HG02763 (cell line): ENCODE measurements around the gene GPR108.
"Not testable (repeated sequence)": the region's sequence is repeated elsewhere in the genome, so short reads cannot be mapped to it uniquely, and the experiment has no call there.

Source experiments
- ATAC-seq: cut with Tn5 transposase; IDR thresholded peaks from one replicate; pipeline ENCODE4 v1.9.1; 2021; ENCODE audit warnings: mild to moderate bottlenecking, moderate library complexity; ENCODE audit not compliant: unreplicated experiment

The GPR108 gene

DNA sequence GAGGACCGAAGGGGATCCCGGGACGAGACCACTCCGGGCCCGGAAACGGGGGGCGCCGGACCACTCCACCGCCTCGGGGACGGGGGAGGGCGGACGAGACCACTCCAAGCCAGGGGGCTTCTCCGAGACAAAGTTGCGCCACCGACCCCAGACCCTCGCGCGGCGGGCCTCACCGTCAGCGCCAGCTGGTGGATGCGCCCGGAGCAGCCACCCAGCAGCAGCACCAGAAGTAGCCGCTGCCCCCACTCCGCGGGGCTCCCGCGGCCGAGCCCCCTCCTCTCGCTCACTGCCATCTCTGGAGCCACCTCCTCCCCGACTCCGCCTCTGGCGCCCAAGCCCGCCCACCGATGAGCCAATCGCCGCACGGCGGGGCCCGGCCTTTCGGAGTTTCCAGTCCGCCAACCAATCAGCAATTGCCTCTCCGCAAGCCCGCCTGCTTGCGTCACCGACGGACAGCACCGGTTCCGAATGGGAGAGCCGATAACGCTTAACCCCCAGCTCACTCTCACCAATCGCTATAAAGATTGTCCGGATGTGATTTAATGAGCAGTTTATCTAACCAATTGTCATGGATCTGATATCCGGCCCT, at the start of gene GPR108:
TSS of gene GPR108 (minus strand) at position 297 of the 589 bp plus-strand sequence. CDS start at position 293, 4 bp downstream.
- peak; percentile 59 for ATAC-seq

- no peak for ATAC-seq
These were observed 41.8 kb upstream of the GPR108 start for GRCh38 chr19:6779206-6779605.

DNA sequence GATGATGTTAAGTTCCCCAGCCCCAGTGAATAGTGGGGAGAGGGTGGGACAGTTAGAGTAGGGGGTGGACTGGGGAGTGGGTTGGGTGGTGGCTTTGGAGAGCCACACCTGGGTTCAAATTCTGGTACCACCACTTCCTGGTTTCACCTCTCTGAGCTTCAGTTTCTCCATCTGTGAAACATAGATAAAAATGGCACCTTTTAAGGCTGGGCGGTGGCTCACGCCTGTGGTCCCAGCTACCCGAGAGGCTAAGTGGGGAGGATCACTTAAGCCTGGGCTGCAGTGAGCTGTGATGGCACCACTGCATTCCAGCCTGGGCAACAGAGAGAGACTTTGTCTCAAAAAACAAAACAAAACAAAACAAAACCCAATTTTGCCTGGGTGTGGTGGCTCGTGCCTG, 41.0 kb upstream of the GPR108 start:
- no peak for ATAC-seq

- ATAC-seq, result no peak
These were observed 40.1 kb upstream of the GPR108 start for GRCh38 chr19:6777434-6777833.

DNA sequence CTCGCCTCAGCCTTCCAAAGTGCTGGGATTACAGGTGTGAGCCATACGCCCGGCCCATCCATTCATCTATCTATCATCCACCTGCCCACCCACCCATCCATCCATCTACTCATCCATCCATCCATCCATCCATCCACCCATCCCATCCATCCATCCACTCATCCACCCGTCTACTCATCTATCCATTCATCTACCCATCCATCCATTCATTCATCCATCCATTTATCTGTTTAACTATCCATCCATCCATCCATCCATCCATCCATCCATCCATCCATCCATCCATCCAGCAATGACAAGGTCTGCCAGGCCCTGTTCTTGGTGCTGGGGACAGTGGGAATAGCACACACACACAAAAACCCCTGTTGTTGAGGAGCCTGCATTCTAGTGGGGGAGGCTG, 39.6 kb upstream of the GPR108 start:
- ATAC-seq, result no peak

- not testable (repeated sequence) for ATAC-seq
These were observed 38.7 kb upstream of the GPR108 start for GRCh38 chr19:6776045-6776444.

GRCh38 chr19:6774821-6775707, 37.7 kb upstream of the GPR108 start:
- no peak for ATAC-seq

- no peak for ATAC-seq
These were observed 36.0 kb upstream of the GPR108 start for GRCh38 chr19:6773323-6773931.

- no peak for ATAC-seq
These were observed 35.5 kb upstream of the GPR108 start for GRCh38 chr19:6772866-6773322.

GRCh38 chr19:6772028-6772865, 34.9 kb upstream of the GPR108 start, which contains the start of gene VAV1:
Gene VAV1 (plus strand): TSS chr19:6772708. CDS start chr19:6772808, 100 bp downstream.
- ATAC-seq, result no peak

DNA sequence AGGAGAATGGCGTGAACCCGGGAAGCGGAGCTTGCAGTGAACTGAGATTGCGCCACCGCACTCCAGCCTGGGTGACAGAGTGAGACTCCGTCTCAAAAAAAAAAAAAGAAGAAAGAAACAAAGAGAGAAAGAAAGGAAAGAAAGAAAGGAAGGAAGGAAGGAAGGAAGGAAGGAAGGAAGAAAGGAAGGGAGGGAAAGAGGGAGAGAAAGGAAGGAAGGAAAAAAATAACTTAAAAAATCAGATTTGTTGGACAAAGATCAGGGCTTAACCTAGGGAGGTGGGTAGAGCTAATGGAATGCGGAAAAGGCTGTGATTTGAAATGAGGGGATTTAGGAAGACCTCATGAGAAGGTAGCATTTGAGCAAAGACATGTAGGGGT, 34.3 kb upstream of the GPR108 start:
- ATAC-seq, result not testable (repeated sequence)

- ATAC-seq, result no peak
These were observed 31.7 kb upstream of the GPR108 start for GRCh38 chr19:6769006-6769619.

DNA sequence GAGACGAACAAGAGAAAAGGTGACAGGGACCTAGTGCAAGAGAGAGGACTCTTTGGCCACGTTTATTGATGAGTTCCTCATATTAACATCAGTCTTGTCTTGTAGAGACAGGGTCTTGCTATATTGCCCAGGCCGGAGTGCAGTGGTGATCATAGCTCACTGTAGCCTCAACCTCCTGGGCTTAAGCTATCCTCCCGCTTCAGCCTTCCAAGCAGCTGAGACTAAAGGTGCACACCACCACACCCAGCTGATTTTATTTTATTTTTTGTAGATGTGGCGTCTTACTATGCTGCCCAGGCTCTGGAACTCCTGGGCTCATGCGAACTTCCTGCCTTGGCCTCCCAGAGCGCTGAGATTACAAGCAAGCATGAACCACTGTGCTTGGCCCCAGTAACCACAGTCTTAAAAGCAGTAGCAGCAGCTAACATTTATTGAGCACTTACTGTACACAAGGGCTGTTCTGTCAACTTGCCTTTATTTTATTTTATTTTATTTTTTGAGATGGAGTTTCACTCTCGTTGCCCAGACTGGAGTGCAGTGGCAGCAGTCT, 30.9 kb upstream of the GPR108 start:
- ATAC-seq, result no peak

DNA sequence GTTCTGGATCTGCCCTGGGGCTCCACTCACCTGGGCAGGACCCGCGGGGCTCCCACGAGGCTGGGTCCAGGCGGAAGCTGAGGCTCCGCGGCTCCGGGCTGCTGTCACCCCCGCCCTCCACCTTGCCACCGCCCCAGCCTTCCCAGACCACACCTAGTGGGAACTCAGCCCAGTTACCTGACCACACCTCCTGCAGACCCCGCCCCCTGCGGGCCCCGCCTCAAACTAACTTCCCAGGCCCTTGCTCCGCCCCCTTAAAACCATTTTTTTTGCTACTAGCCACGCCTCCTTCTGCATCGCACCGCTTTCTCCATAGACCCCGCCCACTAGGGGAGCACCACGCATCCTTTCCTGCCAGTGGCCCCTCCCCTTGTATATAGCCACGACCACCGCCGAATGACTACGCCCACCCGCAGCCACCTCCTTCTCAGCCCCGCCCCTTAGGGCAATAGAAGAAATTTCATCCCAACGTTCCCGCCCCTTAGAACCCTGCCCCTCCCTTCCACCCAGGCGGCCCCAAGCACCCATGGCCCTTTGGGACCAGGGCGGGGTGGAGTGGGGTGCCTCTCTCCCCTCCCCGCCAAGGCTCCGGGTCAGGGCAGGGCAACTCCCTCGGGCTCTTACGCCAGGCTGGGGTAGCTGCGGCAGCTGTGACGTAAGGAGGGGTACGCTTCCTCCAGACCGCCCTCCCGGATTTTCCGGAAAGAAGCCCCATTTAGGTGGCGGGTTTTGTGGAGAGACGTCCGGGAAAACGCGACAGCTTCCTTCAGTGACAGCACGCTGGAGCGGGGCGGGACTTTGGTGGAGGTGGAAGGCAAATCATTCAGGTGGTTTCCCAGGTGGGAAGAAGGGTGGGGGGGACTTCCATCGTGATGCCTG, 30.2 kb upstream of the GPR108 start, which contains the start of gene SH2D3A:
TSS of gene SH2D3A (minus strand) at position 79 of the 879 bp plus-strand sequence. CDS start 3,687 bp downstream, outside the sequence.
- peak; percentile 72 for ATAC-seq

GRCh38 chr19:6767081-6767356, 29.6 kb upstream of the GPR108 start:
- peak; percentile 8 for ATAC-seq

DNA sequence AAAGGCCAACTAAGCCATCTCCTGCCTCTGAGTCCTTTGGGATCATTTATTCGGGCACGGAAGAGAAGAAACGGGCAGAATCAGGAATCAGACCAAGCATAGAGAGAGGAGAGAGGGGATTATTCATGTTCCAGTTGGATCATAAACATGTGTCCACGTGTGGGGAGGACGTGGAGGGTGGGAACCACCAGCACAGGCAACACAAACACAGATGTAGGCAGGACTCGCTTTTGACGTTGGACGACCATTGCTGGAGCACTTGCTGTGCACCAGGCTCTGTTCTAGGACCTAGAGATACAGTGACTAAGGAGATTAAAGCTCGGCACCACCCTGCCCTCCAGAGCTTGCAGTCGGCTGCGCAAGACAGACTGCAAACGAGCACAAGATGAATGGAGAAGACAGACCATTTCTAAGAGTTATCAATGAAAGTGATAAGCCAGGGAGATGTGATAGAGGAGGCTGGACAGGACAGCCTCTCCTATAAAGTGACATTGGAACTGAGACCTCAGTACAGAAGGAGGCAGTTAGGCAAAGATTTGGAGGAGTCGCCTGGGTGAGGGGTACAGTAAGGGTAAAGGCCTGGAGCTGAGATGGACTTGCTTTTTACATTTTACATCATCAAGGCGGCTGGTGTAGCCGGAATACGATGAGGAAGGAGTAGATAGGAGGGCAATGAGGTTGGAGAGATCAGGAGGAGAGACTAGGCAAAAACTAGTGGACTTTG, 29.1 kb upstream of the GPR108 start:
- ATAC-seq, result no peak

- no peak for ATAC-seq
These were observed 28.5 kb upstream of the GPR108 start for GRCh38 chr19:6765738-6766356.

DNA sequence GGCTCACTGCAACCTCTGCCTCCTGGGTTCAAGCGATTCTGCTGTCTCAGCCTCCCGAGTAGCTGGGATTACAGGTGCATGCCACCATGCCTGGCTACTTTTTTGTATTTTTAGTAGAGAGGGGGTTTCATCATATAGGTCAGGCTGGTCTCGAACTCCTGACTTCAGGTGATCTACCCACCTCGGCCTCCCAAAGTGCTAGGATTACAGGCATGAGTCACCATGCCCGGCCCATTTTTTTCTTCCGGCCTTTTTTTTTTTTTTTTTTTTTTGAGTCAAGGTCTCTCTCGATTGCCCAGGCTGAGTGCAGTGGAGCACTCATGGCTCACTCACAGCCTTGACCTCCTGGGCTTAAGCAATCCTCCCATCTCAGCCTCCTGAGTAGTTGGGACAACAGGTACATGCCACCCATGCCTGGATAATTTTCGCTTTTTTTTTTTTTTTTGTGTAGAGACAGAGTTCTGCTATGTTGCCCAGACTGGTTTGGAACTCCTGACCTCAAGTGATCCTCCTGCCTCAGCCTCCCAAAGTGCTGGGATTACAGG, 24.9 kb upstream of the GPR108 start:
- ATAC-seq, result not testable (repeated sequence)
